Cardiac fibroblast (primary cell): ENCODE measurements around the gene ELANE.

Source experiments
- DNase-seq, 2 donors: peaks; one replicate each; pipeline versions ENCODE4 v3.0.0 to v3.0.0-alpha.2; 2010; ENCODE audit warnings: low read depth in 2 of 2
- H3K4me3 ChIP-seq, 2 donors: replicated peaks in 1 of 2; 1 replicate in 1 of 2; 2 replicates in 1 of 2; pipeline ENCODE4 v1.5.1; 2011; ENCODE audit warnings: low read depth in 2 of 2, low read length in 2 of 2, mild to moderate bottlenecking in 2 of 2, moderate library complexity in 1 of 2
- CTCF ChIP-seq: IDR thresholded peaks from one replicate; pipeline ENCODE4 v1.5.1; 2011; ENCODE audit warnings: low read depth, mild to moderate bottlenecking, low read length, inconsistent platforms

Gene ELANE

GRCh38 chr19:892243-892893 lies 40.3 kb downstream of the ELANE start:
- peak overlapping the region; percentile 77 to 83 for H3K4me3 ChIP-seq
- TF ChIP-seq CTCF: no peak
- no peak for DNase-seq

GRCh38 chr19:892894-893689 lies 41.0 kb downstream of the ELANE start, which contains the start of the genes MED16 and RNU6-9:
Gene MED16, minus strand, starts transcription at chr19:893187. Its CDS starts 2,056 bp downstream, at chr19:891131.
Gene RNU6-9, plus strand, starts transcription at chr19:893484.
- no peak for TF ChIP-seq CTCF
- peak; percentile 95 to 96 for DNase-seq

DNA sequence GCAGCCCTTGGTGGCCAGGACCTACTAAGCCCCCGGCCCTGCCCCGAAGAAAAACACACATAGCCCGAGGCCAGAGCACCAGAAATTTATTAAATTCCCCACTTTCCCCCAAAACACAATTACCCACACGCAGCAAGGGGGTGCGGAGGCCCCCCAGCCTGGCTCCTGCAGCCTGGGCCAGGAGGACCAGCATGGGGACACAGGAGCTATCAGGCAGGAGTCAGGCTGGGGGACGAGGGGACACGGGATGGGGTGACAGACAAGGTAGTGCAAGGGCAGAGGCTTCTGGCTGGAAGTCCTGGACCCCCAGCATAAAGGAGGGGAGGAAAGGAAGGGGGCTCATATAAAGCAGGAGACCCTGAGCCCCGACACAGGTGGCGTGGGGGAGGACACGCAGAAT lies 44.3 kb downstream of the ELANE start:
- H3K4me3 ChIP-seq: no peak overlapping the region
- TF ChIP-seq CTCF: no peak
- DNase-seq: no peak

More at GRCh38 chr19:892894-893689, 41.0 kb downstream of the ELANE start, which contains the start of the genes MED16 and RNU6-9:
- peak within 1 kb of the TSS; percentile 77 to 83 for H3K4me3 ChIP-seq

GRCh38 chr19:896999-897398 lies 44.9 kb downstream of the ELANE start:
- TF ChIP-seq CTCF: no peak
- no peak for DNase-seq

DNA sequence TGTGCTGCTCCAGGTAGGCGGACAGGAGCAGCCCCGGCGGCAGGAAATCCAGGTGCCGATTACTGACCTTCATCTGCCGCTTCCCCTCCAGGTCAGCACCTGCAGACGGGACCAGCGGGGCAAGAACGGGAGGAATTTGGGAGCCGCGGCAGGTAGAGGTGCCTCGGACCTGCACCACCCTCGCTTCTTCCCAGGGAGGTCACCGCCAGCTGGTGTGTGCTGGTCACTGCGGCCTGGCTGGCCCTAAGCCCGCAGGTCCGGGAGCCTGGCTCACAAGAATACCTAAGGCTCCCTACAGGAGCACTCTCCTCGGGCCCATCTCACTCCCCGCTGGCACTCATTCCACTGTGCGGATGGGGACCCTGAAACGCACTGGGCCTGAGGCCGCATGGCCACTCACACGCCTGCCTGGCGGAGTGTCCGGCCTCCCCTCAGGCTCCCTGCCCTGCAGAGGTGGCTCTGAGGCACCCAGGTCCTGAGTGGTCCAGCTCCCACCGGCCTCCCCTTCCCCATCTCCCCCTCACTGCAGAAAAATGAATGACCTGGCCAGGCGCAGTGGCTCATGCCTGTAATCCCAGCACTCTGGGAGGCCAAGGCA lies 45.4 kb downstream of the ELANE start:
- no peak overlapping the region for H3K4me3 ChIP-seq
- no peak for TF ChIP-seq CTCF
- DNase-seq: no peak

More at GRCh38 chr19:896999-897398, 44.9 kb downstream of the ELANE start:
- no peak overlapping the region for H3K4me3 ChIP-seq

- H3K4me3 ChIP-seq: no peak overlapping the region
- DNase-seq: no peak
- no peak for TF ChIP-seq CTCF
Measured at GRCh38 chr19:898663-899062, 46.6 kb downstream of the ELANE start.
